HCT116 (cell line): ENCODE measurements around the gene ISYNA1.
A peak's percentile ranks its signal among the peaks of the same experiment; 100 is the strongest.

Experiments used
- CEBPB ChIP-seq: IDR thresholded peaks from 2 replicates; pipeline ENCODE4 v1.6.1; 2012; ENCODE audit warnings: low read depth
- CTCF ChIP-seq, 3 experiments: fragments of 200-600 bp in 1 of 3; sonication (generic) in 1 of 3; IDR thresholded peaks in 2 of 3; conservative IDR thresholded peaks in 1 of 3; 2 replicates each; pipeline ENCODE4 v1.5.1; 2012 to 2017; ENCODE audit warnings: low read depth in 2 of 3, low read length in 2 of 3, antibody characterized with exemption in 1 of 3, borderline replicate concordance in 1 of 3, control low read depth in 1 of 3, mild to moderate bottlenecking in 1 of 3, mixed read lengths in 1 of 3, mixed run types in 1 of 3, moderate library complexity in 1 of 3; ENCODE audit not compliant: insufficient read depth in 1 of 3
- EZH2 ChIP-seq: fragments of 200-600 bp; sonication (generic); IDR thresholded peaks from 2 replicates; pipeline ENCODE4 v1.6.1; 2017; ENCODE audit warnings: antibody characterized with exemption, mixed run types
- EZH2phosphoT487 ChIP-seq: fragments of 200-600 bp; IDR thresholded peaks from 2 replicates; pipeline ENCODE4 v1.6.1; 2018; ENCODE audit warnings: antibody characterized with exemption, borderline replicate concordance
- MAX ChIP-seq: IDR thresholded peaks from 2 replicates; pipeline ENCODE4 v1.6.1; 2012
- POLR2A ChIP-seq: IDR thresholded peaks from 2 replicates; pipeline ENCODE4 v1.7.0; 2011; ENCODE audit warnings: borderline replicate concordance; ENCODE audit not compliant: insufficient read depth, insufficient read length; ENCODE audit errors: extremely low read depth
- POLR2AphosphoS5 ChIP-seq: IDR thresholded peaks from 2 replicates; pipeline ENCODE4 v1.6.1; 2011; ENCODE audit warnings: mild to moderate bottlenecking, low read depth, low read length, moderate library complexity
- REST ChIP-seq: IDR thresholded peaks from 2 replicates; pipeline ENCODE4 v1.6.1; 2012; ENCODE audit warnings: low read depth
- SIN3A ChIP-seq: IDR thresholded peaks from 2 replicates; pipeline ENCODE4 v1.6.1; 2012; ENCODE audit warnings: low read depth

GRCh38 chr19:18390065-18390907 is 47.6 kb downstream of the ISYNA1 start:
- no peak for TF ChIP-seq EZH2
- TF ChIP-seq REST, result no peak
- no peak for TF ChIP-seq CTCF (IDR thresholded peaks at IDR 0.05 in 2 of 3, conservative IDR thresholded peaks at IDR 0.05 in 1 of 3; ENCODE audit: borderline replicate concordance in 1 of 3, insufficient read depth in 1 of 3, low read depth in 2 of 3, low read length in 2 of 3)
- TF ChIP-seq POLR2AphosphoS5, result peak; percentile 56
- peak; percentile 36; the same call in 1 of the 2 replicates for TF ChIP-seq SIN3A
- no peak for TF ChIP-seq EZH2phosphoT487
- no peak for TF ChIP-seq MAX
- peak; percentile 22; the same call in 1 of the 2 replicates for TF ChIP-seq CEBPB
- no peak for TF ChIP-seq POLR2A
